HepG2 (cell line): ENCODE data around the gene DHRS7. TPM values are rescaled to one million over a fixed set of nuclear protein-coding genes. Genes with fewer than 3 reads are reported as not detected.

Experiments used
- ATAC-seq: fragments of 200-7000 bp; cut with Tn5 transposase; 3 replicates; pipeline ENCODE4 v1.9.1; 2020; ENCODE audit warnings: mild to moderate bottlenecking, moderate library complexity
- BruUV-seq: library from RNA; stranded (reverse); fragments of 400-500 nt; replicated peaks from 2 replicates; lab custom pipeline; 2021; lab: Mats Ljungman, UMichigan
- CTCF ChIA-PET: fragments of 300-600 bp; formaldehyde crosslinking; extraction: SDS; loops from one replicate; lab custom pipeline; 2021; ENCODE audit warnings: low total read pairs, inconsistent platforms, low intra/inter-chr PET ratio; lab: Yijun Ruan, JAX
- POLR2A ChIA-PET: fragments of 350-600 bp; sonication (Branson Sonifier 250); formaldehyde crosslinking; loops from one replicate; lab custom pipeline; 2020; ENCODE audit warnings: antibody characterized with exemption, inconsistent platforms; lab: Yijun Ruan, JAX
- DNase-seq: peaks from one replicate; pipeline ENCODE4 v3.0.0-alpha.2; 2015; ENCODE audit warnings: low spot score
- FAIRE-seq: peaks from 3 replicates; lab custom pipeline; 2011; peaks lifted over from hg19 to GRCh38; lab: Jason Lieb, UNC
- H2AFZ ChIP-seq: one replicate; pipeline ENCODE4 v1.6.1; 2011; ENCODE audit warnings: low read length, inconsistent platforms
- H3K27ac ChIP-seq: fragments of 300-600 bp; 3 replicates; pipeline ENCODE4 v1.8.0; 2011; ENCODE audit warnings: mixed run types, mild to moderate bottlenecking, mixed read lengths, low read length, inconsistent platforms; ENCODE audit not compliant: insufficient read depth; ENCODE audit errors: extremely low read length
- H3K27me3 ChIP-seq, 2 experiments: fragments of 200-600 bp in 1 of 2; 2 replicates in 1 of 2; 3 replicates in 1 of 2; pipeline versions ENCODE4 v1.6.0 to v1.8.0; 2011; ENCODE audit warnings: low read length in 2 of 2, mild to moderate bottlenecking in 2 of 2, moderate library complexity in 2 of 2, inconsistent platforms in 1 of 2; ENCODE audit not compliant: insufficient read depth in 2 of 2, control insufficient read depth in 1 of 2
- H3K36me3 ChIP-seq, 2 experiments: fragments of 200-600 bp in 1 of 2; replicated peaks in 1 of 2; 2 replicates in 1 of 2; 3 replicates in 1 of 2; pipeline versions ENCODE4 v1.5.1 to v1.8.0; 2011; ENCODE audit warnings: low read length in 2 of 2, inconsistent platforms in 1 of 2; ENCODE audit not compliant: insufficient read depth in 2 of 2, control insufficient read depth in 1 of 2
- H3K4me1 ChIP-seq: 2 replicates; pipeline ENCODE4 v1.5.1; 2012; ENCODE audit warnings: low read length, inconsistent platforms; ENCODE audit not compliant: insufficient read depth
- H3K4me2 ChIP-seq: 2 replicates; pipeline ENCODE4 v1.6.0; 2011; ENCODE audit warnings: low read depth, low read length, inconsistent platforms
- H3K4me3 ChIP-seq, 3 experiments: fragments of 200-600 bp in 1 of 3; sonication (generic), shearing (Covaris generic) in 1 of 3; replicated peaks in 1 of 3; 2 replicates each; pipeline ENCODE4 v1.5.1; 2011 to 2016; ENCODE audit warnings: low read length in 3 of 3, inconsistent platforms in 2 of 3, low read depth in 2 of 3, mild to moderate bottlenecking in 2 of 3, control low read depth in 1 of 3, mixed read lengths in 1 of 3; ENCODE audit not compliant: insufficient read depth in 1 of 3
- H3K79me2 ChIP-seq: one replicate; pipeline ENCODE4 v1.6.1; 2011; ENCODE audit warnings: low read length, inconsistent platforms; ENCODE audit not compliant: insufficient read depth
- H3K9ac ChIP-seq: 2 replicates; pipeline ENCODE4 v1.6.0; 2011; ENCODE audit warnings: mild to moderate bottlenecking, low read depth, low read length, inconsistent platforms; ENCODE audit not compliant: insufficient read depth
- H3K9me3 ChIP-seq: 2 replicates; pipeline ENCODE4 v1.5.1; 2012; ENCODE audit warnings: mild to moderate bottlenecking, low read length
- H4K20me1 ChIP-seq: 2 replicates; pipeline ENCODE4 v1.6.0; 2011; ENCODE audit warnings: inconsistent platforms, mild to moderate bottlenecking, low read length, moderate library complexity; ENCODE audit not compliant: insufficient read depth
- AGO2 ChIP-seq: fragments of 200-400 bp; formaldehyde crosslinking; optimal IDR thresholded peaks from 2 replicates; pipeline ENCODE3; 2017; ENCODE audit warnings: mild to moderate bottlenecking, low read depth, low read length, moderate library complexity
- ETS1 ChIP-seq: sonication (generic); formaldehyde crosslinking; IDR thresholded peaks from 2 replicates; pipeline ENCODE4 v1.4.0; 2020; ENCODE audit warnings: missing genetic modification reagents
- ISL2 ChIP-seq: sonication (generic); formaldehyde crosslinking; IDR thresholded peaks from 2 replicates; pipeline ENCODE4 v1.5.0; 2020; ENCODE audit warnings: missing genetic modification reagents
- KLF9 ChIP-seq: IDR thresholded peaks from 2 replicates; pipeline ENCODE4 v1.6.1; 2016; ENCODE audit warnings: low read depth
- KMT2A ChIP-seq: sonication (generic); formaldehyde crosslinking; IDR thresholded peaks from 2 replicates; pipeline ENCODE4 v1.4.0; 2020; ENCODE audit warnings: missing genetic modification reagents
- MXD3 ChIP-seq: IDR thresholded peaks from 2 replicates; pipeline ENCODE4 v1.6.1; 2016; ENCODE audit warnings: mild to moderate bottlenecking, missing biosample characterization, missing genetic modification reagents
- RBM39 ChIP-seq: fragments of 200-400 bp; formaldehyde crosslinking; IDR thresholded peaks from one replicate; pipeline ENCODE4 v1.6.1; 2018; ENCODE audit warnings: antibody characterized with exemption, mild to moderate bottlenecking, low read depth, low read length; ENCODE audit not compliant: poor library complexity, severe bottlenecking
- STAT5B ChIP-seq: sonication (generic); formaldehyde crosslinking; IDR thresholded peaks from 2 replicates; pipeline ENCODE4 v1.4.0; 2020; ENCODE audit warnings: missing genetic modification reagents
- TCF12 ChIP-seq, 2 experiments: fragments of 450-650 bp in 1 of 2; sonication (generic) in 1 of 2; formaldehyde crosslinking in 1 of 2; IDR thresholded peaks; 2 replicates each; pipeline versions ENCODE4 v1.6.1 to v1.8.0; 2017 to 2022; ENCODE audit warnings: antibody characterized with exemption in 1 of 2, mild to moderate bottlenecking in 1 of 2, missing genetic modification reagents in 1 of 2, moderate library complexity in 1 of 2
- ZBTB43 ChIP-seq: sonication (generic); formaldehyde crosslinking; conservative IDR thresholded peaks from 2 replicates; pipeline ENCODE4 v1.4.0; 2020; ENCODE audit warnings: missing genetic modification reagents
- ZNF12 ChIP-seq: sonication (generic); formaldehyde crosslinking; IDR thresholded peaks from 2 replicates; pipeline ENCODE4 v1.5.0; 2020; ENCODE audit warnings: missing genetic modification reagents
- ZNF276 ChIP-seq: sonication (generic); formaldehyde crosslinking; IDR thresholded peaks from 2 replicates; pipeline ENCODE4 v1.4.0; 2020; ENCODE audit warnings: mild to moderate bottlenecking, low read depth, missing genetic modification reagents
- ZNF460 ChIP-seq: sonication (generic); formaldehyde crosslinking; IDR thresholded peaks from 2 replicates; pipeline ENCODE4 v1.5.1; 2020; ENCODE audit warnings: missing genetic modification reagents, mild to moderate bottlenecking, borderline replicate concordance
- ZNF503 ChIP-seq: sonication (generic); formaldehyde crosslinking; IDR thresholded peaks from 2 replicates; pipeline ENCODE4 v1.4.0; 2020; ENCODE audit warnings: missing genetic modification reagents
- WGBS: methylation state at CpG from one replicate; pipeline ENCODE4 v1.1.6; 2017; ENCODE audit warnings: low lambda C conversion rate; 5-methylcytosine and 5-hydroxymethylcytosine counted together
- in situ Hi-C: cut with HindIII; loops from 2 replicates; pipeline ENCODE4 v1.10.0; 2017; ENCODE audit warnings: low pct_unique_long_range_greater_than_20kb; ENCODE audit not compliant: extremely low pct_ligation_motif_present
- intact Hi-C: fragments of 100-400 bp; cut with micrococcal nuclease; formaldehyde crosslinking; loops from one replicate; pipeline ENCODE4 v1.10.0; 2022; ENCODE audit not compliant: unreplicated experiment
- polyA plus RNA-seq, 8 experiments: library from polyadenylated mRNA; depleted of rRNA in 3 of 8; stranded (reverse) in 7 of 8; unstranded in 1 of 8; fragments of >200 nt; fragmentation: Illumina TruSeq in 4 of 8; extraction: Trizol in 4 of 8; gene quantifications; 2 replicates each; pipeline versions ENCODE4 v1.2.1 to v1.2.3, GENCODE V29; 2011 to 2016; ENCODE audit warnings: low read depth in 4 of 8, missing spikeins in 1 of 8, mixed read lengths in 1 of 8; ENCODE audit not compliant: insufficient read depth in 1 of 8
- total RNA-seq, 5 experiments: library from RNA; depleted of rRNA; stranded (reverse); fragments of >200 nt; fragmentation: Illumina TruSeq; extraction: Trizol; gene quantifications; 2 replicates each; pipeline ENCODE4 v1.2.3, GENCODE V29; 2016; ENCODE audit warnings: low read depth in 1 of 5

The DHRS7 gene
- total and polyA plus RNA-seq, 2 of the 13 experiments (the other 11 are each of a cell fraction or from before 2014, with no cell fraction given) = 20.8 to 44.4 TPM

GRCh38 chr14:60107477-60107876 is 57.7 kb downstream of the DHRS7 start (continued):
- TF ChIP-seq ZBTB43 (CRISPR knock-in tag) = no peak

GRCh38 chr14:60106339-60106738 is 58.9 kb downstream of the DHRS7 start:
- intact Hi-C loops (no loop called here), in situ Hi-C loops (no loop called here)
- ChIA-PET POLR2A (interaction anchor here (1.2 kb wide), 1 partner anchor 14 kb away, joined by 3 read pairs; the partner anchor contains the start of gene PCNX4), CTCF (no interaction called here)
- WGBS = 95% methylated on average over 2 of the region's 2 CpGs
- H3K36me3 ChIP-seq = peaks cover 8 to 23% of the 10 kb centered on the region in 2 experiments; a peak in 4 of 5 replicates
- no peak for FAIRE-seq
- H3K4me3 ChIP-seq = no peak overlapping the region
- ATAC-seq = no peak
- TF ChIP-seq TCF12 (IDR thresholded peaks at IDR 0.05) (no peak), TCF12 (CRISPR knock-in tag; IDR thresholded peaks at IDR 0.05) (no peak), RBM39 (no peak), ZNF503 (CRISPR knock-in tag) (no peak), ETS1 (CRISPR knock-in tag) (no peak), MXD3 (CRISPR knock-in tag) (no peak), ZNF12 (no peak), ZNF460 (CRISPR knock-in tag) (no peak), KMT2A (CRISPR knock-in tag) (no peak), ZNF276 (CRISPR knock-in tag) (no peak), STAT5B (CRISPR knock-in tag) (no peak), AGO2 (no peak), ISL2 (CRISPR knock-in tag) (no peak), KLF9 (CRISPR knock-in tag) (no peak)
- H2AFZ ChIP-seq = no peak overlapping the region
- H4K20me1 ChIP-seq = peaks cover 3% of the 10 kb centered on the region; the same call in 1 of the 2 replicates
- DNase-seq = no peak
- no peaks in the 10 kb centered on the region for H3K9me3 ChIP-seq
- no peak overlapping the region for H3K27ac ChIP-seq
- no peaks in the 10 kb centered on the region for H3K4me1 ChIP-seq
- BruUV-seq = no TSS peak
- H3K9ac ChIP-seq = no peak overlapping the region
- H3K27me3 ChIP-seq = no peaks in the 10 kb centered on the region
- peaks cover 51% of the 10 kb centered on the region for H3K79me2 ChIP-seq
- no peak overlapping the region for H3K4me2 ChIP-seq
